GM18498 (cell line): Measurements from ENCODE around the gene SPDYE17.
"Not testable (repeated sequence)": the region's sequence is repeated elsewhere in the genome, so short reads cannot be mapped to it uniquely, and the experiment has no call there.

Source experiments
- ATAC-seq: cut with Tn5 transposase; IDR thresholded peaks from one replicate; pipeline ENCODE4 v1.9.1; 2021; ENCODE audit warnings: mild to moderate bottlenecking, moderate library complexity; ENCODE audit not compliant: unreplicated experiment

Gene SPDYE17

DNA sequence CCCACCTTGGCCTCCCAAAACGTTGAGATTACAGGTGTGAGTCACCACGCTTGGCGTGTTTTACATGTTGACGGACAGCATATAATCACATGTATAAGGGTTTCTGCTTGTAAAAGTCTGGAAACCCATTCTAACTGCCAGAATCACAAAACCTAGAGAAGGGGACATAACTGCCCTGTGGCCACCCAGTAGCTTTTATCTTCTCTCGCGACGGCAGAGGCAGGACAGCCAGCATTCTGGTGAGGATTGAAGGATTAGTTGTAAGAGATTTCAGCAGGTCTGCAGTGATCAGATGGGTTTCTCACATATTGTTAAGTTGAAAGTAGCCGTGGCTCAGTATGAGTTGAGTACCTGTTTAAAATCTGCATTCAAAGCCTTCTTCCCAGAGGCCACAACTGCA, 59.8 kb downstream of the SPDYE17 start:
- not testable (repeated sequence) for ATAC-seq
